HEK293T (cell line): ENCODE data around the gene LTA.

Experiments used
- CTCF ChIA-PET: fragments of 350-600 bp; formaldehyde crosslinking; extraction: SDS; loops from one replicate; lab custom pipeline; 2021; ENCODE audit warnings: antibody characterized with exemption, inconsistent platforms; lab: Yijun Ruan, JAX
- POLR2A ChIA-PET: fragments of 350-600 bp; formaldehyde crosslinking; extraction: SDS; loops from one replicate; lab custom pipeline; 2020; ENCODE audit warnings: antibody characterized with exemption, inconsistent platforms; lab: Yijun Ruan, JAX
- DNase-seq: peaks from one replicate; pipeline ENCODE4 v3.0.0; 2012; ENCODE audit warnings: mixed read lengths; ENCODE audit errors: extremely low spot score
- ARNT ChIP-seq: fragments of 450-650 bp; IDR thresholded peaks from 2 replicates; pipeline ENCODE4 v1.6.1; 2017; ENCODE audit warnings: mild to moderate bottlenecking
- BHLHE40 ChIP-seq: fragments of 450-650 bp; IDR thresholded peaks from 2 replicates; pipeline ENCODE4 v1.6.1; 2016; ENCODE audit warnings: mild to moderate bottlenecking, moderate library complexity, borderline replicate concordance
- CTBP1 ChIP-seq: fragments of 450-650 bp; IDR thresholded peaks from 2 replicates; pipeline ENCODE4 v1.6.1; 2016; ENCODE audit warnings: borderline replicate concordance
- ELF4 ChIP-seq: fragments of 450-650 bp; IDR thresholded peaks from 2 replicates; pipeline ENCODE4 v1.6.1; 2017; ENCODE audit warnings: antibody characterized with exemption
- FOXA1 ChIP-seq: fragments of 450-650 bp; IDR thresholded peaks from 2 replicates; pipeline ENCODE4 v1.6.1; 2016; ENCODE audit warnings: mild to moderate bottlenecking
- FOXK2 ChIP-seq: fragments of 450-650 bp; IDR thresholded peaks from 2 replicates; pipeline ENCODE4 v1.6.1; 2016; ENCODE audit warnings: mild to moderate bottlenecking
- FOXM1 ChIP-seq: fragments of 450-650 bp; IDR thresholded peaks from 2 replicates; pipeline ENCODE4 v1.6.1; 2017; ENCODE audit warnings: mild to moderate bottlenecking, borderline replicate concordance
- HDGF ChIP-seq: fragments of 450-650 bp; IDR thresholded peaks from 2 replicates; pipeline ENCODE4 v1.6.1; 2017; ENCODE audit warnings: antibody characterized with exemption, borderline replicate concordance
- L3MBTL2 ChIP-seq: fragments of 450-650 bp; conservative IDR thresholded peaks from 2 replicates; pipeline ENCODE4 v1.6.1; 2016; ENCODE audit warnings: mild to moderate bottlenecking
- LEF1 ChIP-seq: fragments of 450-650 bp; IDR thresholded peaks from 2 replicates; pipeline ENCODE4 v1.6.1; 2017; ENCODE audit warnings: mild to moderate bottlenecking, borderline replicate concordance
- NFRKB ChIP-seq: fragments of 450-650 bp; IDR thresholded peaks from 2 replicates; pipeline ENCODE4 v1.6.1; 2016; ENCODE audit warnings: mild to moderate bottlenecking, moderate library complexity
- SP1 ChIP-seq: fragments of 450-650 bp; IDR thresholded peaks from 2 replicates; pipeline ENCODE4 v1.6.1; 2017
- SUZ12 ChIP-seq: fragments of 450-650 bp; IDR thresholded peaks from 2 replicates; pipeline ENCODE4 v1.6.1; 2016; ENCODE audit warnings: mild to moderate bottlenecking
- TARDBP ChIP-seq: fragments of 450-650 bp; IDR thresholded peaks from 2 replicates; pipeline ENCODE4 v1.6.1; 2016
- ZNF384 ChIP-seq: fragments of 450-650 bp; IDR thresholded peaks from 2 replicates; pipeline ENCODE4 v1.6.1; 2016
- TF ChIP-seq, protein P1 (sequence below): fragments of 450-650 bp; IDR thresholded peaks from 2 replicates; pipeline ENCODE4 v1.6.1; 2016

Gene LTA

DNA sequence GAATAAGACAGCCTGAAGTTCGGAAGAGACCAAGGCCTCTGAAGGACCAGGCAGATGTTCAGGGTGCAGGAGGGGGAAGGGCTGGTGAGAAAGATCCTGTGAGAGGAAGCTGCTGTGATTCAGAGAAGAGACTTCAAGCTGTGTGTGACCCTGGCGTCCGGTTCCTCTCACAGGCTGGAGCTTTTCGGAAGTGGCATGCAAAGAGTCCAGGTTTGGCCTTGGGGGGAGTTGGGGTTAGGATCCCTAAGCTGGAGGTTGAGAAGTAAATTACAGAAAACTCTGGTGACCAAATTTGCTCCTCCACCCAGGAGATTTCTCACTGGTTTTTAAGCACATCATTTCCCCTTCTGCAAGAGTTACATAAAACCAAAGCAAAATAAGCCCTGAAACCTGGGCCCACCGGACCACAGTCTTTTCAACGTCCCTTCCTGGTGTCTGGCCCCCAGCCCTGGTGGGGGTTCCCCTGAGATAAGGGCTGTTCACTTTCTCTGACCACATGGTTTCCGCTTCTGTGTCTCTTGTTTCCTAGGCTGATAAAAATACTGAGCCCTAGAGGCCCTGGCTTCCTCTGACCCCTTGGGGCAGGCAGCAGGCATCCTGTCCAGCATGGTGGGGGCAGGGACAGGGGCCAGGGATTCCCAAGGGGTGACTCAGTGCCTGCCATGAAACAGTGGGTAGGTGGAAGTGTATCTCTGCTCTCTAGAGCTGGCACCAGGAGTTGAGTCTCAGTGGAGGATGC, 12.0 kb upstream of the LTA start:
- no peak for DNase-seq
- POLR2A ChIA-PET: interaction anchor here (0.6 to 1.2 kb wide), 3 partner anchors 12 to 61 kb away, joined by 3 to 5 read pairs (median 3); partner anchors contain the start of gene NFKBIL1
- TF ChIP-seq SUZ12 (no peak), HDGF (no peak), CTBP1 (no peak), L3MBTL2 (no peak), ARNT (no peak), LEF1 (no peak), ELF4 (no peak), FOXM1 (no peak), BHLHE40 (no peak), FOXK2 (no peak), FOXA1 (no peak), NFRKB (no peak), TARDBP (no peak), SP1 (no peak), ZNF384 (no peak)
- TF ChIP-seq, protein P1, sequence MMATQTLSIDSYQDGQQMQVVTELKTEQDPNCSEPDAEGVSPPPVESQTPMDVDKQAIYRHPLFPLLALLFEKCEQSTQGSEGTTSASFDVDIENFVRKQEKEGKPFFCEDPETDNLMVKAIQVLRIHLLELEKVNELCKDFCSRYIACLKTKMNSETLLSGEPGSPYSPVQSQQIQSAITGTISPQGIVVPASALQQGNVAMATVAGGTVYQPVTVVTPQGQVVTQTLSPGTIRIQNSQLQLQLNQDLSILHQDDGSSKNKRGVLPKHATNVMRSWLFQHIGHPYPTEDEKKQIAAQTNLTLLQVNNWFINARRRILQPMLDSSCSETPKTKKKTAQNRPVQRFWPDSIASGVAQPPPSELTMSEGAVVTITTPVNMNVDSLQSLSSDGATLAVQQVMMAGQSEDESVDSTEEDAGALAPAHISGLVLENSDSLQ: no peak
- CTCF ChIA-PET: no interaction called here

DNA sequence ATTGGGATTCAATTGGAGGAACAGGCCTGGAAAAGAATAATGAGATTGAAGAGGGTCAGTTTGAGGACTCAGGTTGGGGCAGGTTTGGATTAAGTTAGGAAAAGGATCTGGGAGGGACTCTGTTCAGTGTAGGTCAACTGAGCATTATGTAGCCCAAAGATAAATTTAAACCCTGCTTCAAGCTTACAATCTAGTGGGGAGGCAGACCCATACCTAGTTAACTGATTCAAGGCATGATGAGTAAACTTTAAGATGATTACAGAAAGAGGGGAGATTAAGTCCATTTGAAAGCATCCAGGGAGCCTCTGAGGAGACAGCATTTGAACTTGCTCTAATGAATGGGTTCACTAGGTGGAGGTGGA, 11.4 kb upstream of the LTA start:
- POLR2A ChIA-PET: interaction anchor here (0.6 kb wide), 2 partner anchors 20 to 61 kb away, joined by 3 read pairs; no protein-coding TSS in a partner anchor
- CTCF ChIA-PET: no interaction called here
- DNase-seq: no peak
- TF ChIP-seq HDGF: no peak

DNA sequence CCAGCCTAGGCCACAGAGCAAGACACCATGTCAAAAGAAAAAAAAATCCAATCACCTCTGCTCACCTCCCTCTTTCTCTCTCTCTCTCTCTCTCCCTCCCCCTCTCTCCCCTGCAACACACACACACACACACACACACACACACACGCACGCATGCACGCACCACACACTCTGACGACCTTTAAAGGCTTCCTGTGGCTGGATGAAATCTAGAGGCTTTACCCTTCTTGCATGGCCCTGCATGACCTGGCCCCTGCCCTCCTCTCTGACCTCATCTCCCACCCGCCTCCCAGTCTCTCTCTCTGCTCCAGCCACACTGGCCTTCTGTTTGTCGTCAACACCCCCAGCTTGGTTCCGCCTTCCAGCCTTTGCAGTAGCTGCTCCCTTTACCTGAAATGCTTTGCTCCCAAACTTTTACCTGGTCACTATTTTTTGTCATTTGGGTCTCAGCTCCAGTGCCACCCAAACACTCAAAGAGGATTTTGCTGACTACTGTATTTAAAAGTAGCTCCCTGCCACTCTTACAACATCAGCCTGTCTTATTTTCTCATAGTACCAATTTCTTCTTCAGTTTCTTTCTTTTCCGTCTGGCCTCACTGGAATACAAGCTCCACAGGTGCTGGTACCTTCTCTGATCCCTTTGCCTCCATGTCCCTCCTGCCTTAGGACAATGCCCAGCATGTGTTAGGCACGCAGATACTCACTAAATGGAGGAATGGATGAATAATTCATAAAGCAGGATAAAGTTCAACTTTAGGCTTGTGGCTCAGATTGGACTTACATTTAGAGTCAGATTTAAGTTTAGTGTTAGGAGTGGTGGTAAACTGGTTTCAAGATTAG, 4.3 kb upstream of the LTA start:
- ChIA-PET POLR2A (interaction anchor here (1.2 kb wide), 1 partner anchor 13 kb away, joined by 3 read pairs; no protein-coding TSS in a partner anchor), CTCF (interaction anchor here (0.7 kb wide), 1 partner anchor 18 kb away, joined by 3 read pairs; no protein-coding TSS in a partner anchor)
- no peak for DNase-seq
- TF ChIP-seq FOXA1: no peak
- TF ChIP-seq HDGF: no peak
- no peak for TF ChIP-seq TARDBP
- TF ChIP-seq ARNT: no peak
- no peak for TF ChIP-seq SP1
- TF ChIP-seq NFRKB: no peak
- TF ChIP-seq ELF4: no peak
- no peak for TF ChIP-seq FOXK2

DNA sequence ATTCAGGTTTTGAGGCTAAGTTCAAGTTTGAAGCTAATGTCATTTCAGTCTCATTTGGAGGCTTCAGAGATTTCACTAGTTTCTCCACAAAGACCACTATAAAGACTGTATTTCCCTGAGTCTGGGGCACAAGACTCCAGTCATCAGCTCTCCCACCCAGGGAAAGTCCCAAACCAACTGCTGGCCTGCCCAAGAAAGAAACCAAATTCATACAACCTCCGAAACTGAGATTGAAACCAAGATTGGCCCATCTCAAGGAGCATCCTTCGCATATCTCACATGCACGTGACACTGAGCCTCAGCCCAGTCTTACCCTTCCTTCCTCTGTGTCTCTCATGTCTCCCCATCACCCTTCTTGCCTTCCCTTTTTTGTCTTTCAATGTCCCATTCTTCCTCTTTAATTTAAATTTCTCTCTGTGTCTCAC, 3.5 kb upstream of the LTA start:
- TF ChIP-seq, protein P1: no peak
- TF ChIP-seq BHLHE40 (no peak), NFRKB (no peak), ZNF384 (no peak), HDGF (no peak), SP1 (no peak), LEF1 (no peak), FOXK2 (no peak)
- DNase-seq: no peak
- ChIA-PET POLR2A (interaction anchor here (1.2 kb wide), 1 partner anchor 12 kb away, joined by 3 read pairs; no protein-coding TSS in a partner anchor), CTCF (no interaction called here)

DNA sequence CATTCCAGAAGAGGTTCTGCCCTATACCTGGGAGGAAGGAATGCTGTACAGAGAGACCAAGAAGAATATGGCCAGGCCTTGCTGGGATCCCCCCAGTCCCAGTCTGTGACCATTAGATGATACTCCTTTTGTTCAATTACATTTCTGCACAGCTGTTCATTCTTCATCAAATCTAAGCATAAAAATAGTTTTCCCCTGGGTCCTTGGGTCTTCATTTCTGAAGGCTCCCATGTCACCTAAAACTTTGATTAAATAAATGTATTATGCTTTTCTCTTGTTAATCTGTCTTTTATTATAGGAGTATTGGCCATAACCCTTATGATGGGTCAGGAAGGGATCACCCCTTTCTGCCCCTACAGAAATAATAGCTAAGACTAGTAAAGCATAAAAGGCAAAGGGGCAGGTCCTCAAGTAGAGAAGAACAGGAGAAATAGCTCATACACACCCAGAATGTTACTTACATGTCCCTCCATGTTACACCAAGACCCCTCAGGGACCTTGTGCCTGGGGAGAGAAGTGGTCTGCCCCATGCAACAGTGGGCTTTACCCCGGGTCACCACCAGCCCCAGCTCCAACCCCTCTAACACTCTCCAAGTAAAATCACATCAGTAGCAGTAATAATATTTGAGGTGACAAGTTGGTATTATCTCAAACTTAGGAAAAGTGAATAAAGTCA, 2.1 kb upstream of the LTA start:
- DNase-seq: no peak
- ChIA-PET CTCF (interaction anchor here (2.3 kb wide), 1 partner anchor 11 kb away, joined by 9 read pairs; no protein-coding TSS in a partner anchor), POLR2A (interaction anchor here (1.2 kb wide), 1 partner anchor 11 kb away, joined by 3 read pairs; no protein-coding TSS in a partner anchor)

More for the DNA sequence above, 2.1 kb upstream of the LTA start:
- TF ChIP-seq CTBP1: no peak
- TF ChIP-seq ARNT: no peak
- TF ChIP-seq, protein P1: no peak
- TF ChIP-seq TARDBP: no peak
- TF ChIP-seq ZNF384: no peak
- no peak for TF ChIP-seq LEF1
- TF ChIP-seq FOXM1: no peak
- no peak for TF ChIP-seq NFRKB
- TF ChIP-seq L3MBTL2: no peak
- TF ChIP-seq HDGF: no peak
- no peak for TF ChIP-seq FOXK2
- no peak for TF ChIP-seq BHLHE40
- TF ChIP-seq SUZ12: no peak
- TF ChIP-seq SP1: no peak
- TF ChIP-seq FOXA1: no peak
- no peak for TF ChIP-seq ELF4
